SU-DHL-6 (cell line): Measurements from ENCODE around the gene LRIT1.

Experiments
- H2AFZ ChIP-seq: fragments of 200-600 bp; sonication (generic); 2 replicates; pipeline ENCODE4 v1.6.1; 2014; ENCODE audit warnings: low read depth, mild to moderate bottlenecking, moderate library complexity, mixed read lengths, antibody characterized with exemption, low read length; ENCODE audit not compliant: severe bottlenecking
- H3F3A ChIP-seq: fragments of 200-600 bp; shearing (Covaris generic); 2 replicates; pipeline ENCODE4 v1.6.0; 2016; ENCODE audit warnings: antibody characterized with exemption, mild to moderate bottlenecking; ENCODE audit not compliant: insufficient read depth
- H3K27ac ChIP-seq: fragments of 200-600 bp; sonication (generic); 2 replicates; pipeline ENCODE4 v1.5.1; 2016; ENCODE audit warnings: low read depth, mild to moderate bottlenecking, low read length, moderate library complexity, mixed read lengths
- H3K27me3 ChIP-seq: fragments of 200-600 bp; sonication (generic), shearing (Covaris generic); 2 replicates; pipeline ENCODE4 v1.6.0; 2014; ENCODE audit warnings: mild to moderate bottlenecking, low read length
- H3K36me3 ChIP-seq: fragments of 200-600 bp; sonication (generic); 2 replicates; pipeline ENCODE4 v1.6.1; 2014; ENCODE audit warnings: mild to moderate bottlenecking, low read length, mixed read lengths
- H3K4me2 ChIP-seq: fragments of 300-600, 200-600 bp; shearing (Covaris generic), sonication (generic); 2 replicates; pipeline ENCODE4 v1.6.0; 2014; ENCODE audit warnings: low read length, low read depth, mild to moderate bottlenecking; ENCODE audit not compliant: poor library complexity, severe bottlenecking
- H3K4me3 ChIP-seq: fragments of 200-600 bp; sonication (generic); 2 replicates; pipeline ENCODE4 v1.5.1; 2014; ENCODE audit warnings: antibody characterized with exemption, low read length, mild to moderate bottlenecking, mixed read lengths; ENCODE audit not compliant: insufficient read depth, poor library complexity, severe bottlenecking
- H3K79me2 ChIP-seq: fragments of 200-600 bp; sonication (generic); 2 replicates; pipeline ENCODE4 v1.6.1; 2014; ENCODE audit warnings: mild to moderate bottlenecking, low read length, moderate library complexity; ENCODE audit not compliant: insufficient read depth
- H3K9ac ChIP-seq: fragments of 200-600 bp; sonication (generic); 2 replicates; pipeline ENCODE4 v1.7.0; 2014; ENCODE audit warnings: mild to moderate bottlenecking, low read length
- H3K9me2 ChIP-seq: fragments of 200-600 bp; sonication (generic); replicated peaks from 2 replicates; pipeline ENCODE4 v1.6.1; 2014; ENCODE audit warnings: low read length; ENCODE audit not compliant: insufficient read depth
- H3K9me3 ChIP-seq: fragments of 200-600 bp; sonication (generic); 2 replicates; pipeline ENCODE4 v1.6.1; 2014; ENCODE audit warnings: low read length, mixed read lengths; ENCODE audit not compliant: insufficient read depth
- H4K20me1 ChIP-seq: fragments of 200-600 bp; sonication (generic); 2 replicates; pipeline ENCODE4 v1.6.1; 2014; ENCODE audit warnings: low read depth, mild to moderate bottlenecking, antibody characterized with exemption, low read length, moderate library complexity, mixed read lengths
- EZH2phosphoT487 ChIP-seq: fragments of 200-600 bp; sonication (generic), shearing (Covaris generic); conservative IDR thresholded peaks from 2 replicates; pipeline ENCODE4 v1.6.1; 2018; ENCODE audit warnings: mild to moderate bottlenecking, antibody characterized with exemption, low read length, moderate library complexity, mixed read lengths
- TF ChIP-seq, protein P1 (sequence below): fragments of 200-600 bp; sonication (generic); IDR thresholded peaks from one replicate; pipeline ENCODE4 v1.5.1; 2017; ENCODE audit warnings: antibody characterized with exemption, mild to moderate bottlenecking, low read length, moderate library complexity; ENCODE audit not compliant: insufficient read depth, poor library complexity, severe bottlenecking

The LRIT1 gene

DNA sequence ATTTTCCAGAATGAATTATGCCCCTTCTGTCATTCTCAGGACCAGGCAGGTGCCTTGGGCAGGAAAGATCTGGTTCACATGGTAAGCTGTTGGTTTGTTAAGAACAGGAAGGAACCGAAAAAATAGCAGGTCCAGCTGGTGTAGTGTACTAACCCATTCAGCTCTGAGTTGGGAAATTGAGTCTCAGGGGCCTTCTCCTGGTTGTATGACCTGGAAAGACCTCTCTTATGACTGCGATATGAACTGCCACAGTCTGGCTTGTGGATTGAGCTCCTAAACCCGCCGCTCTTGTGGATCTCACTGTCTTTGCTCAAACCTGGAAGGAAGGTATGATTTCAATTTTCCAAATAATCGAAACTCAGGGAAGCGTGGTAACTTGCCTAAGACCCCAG lies 4.5 kb downstream of the LRIT1 start:
- Histone ChIP-seq H3K9me3 (no peaks in the 10 kb centered on the region), H3K9me2 (no peaks in the 10 kb centered on the region), H2AFZ (no peak overlapping the region), H3K79me2 (no peaks in the 10 kb centered on the region), H3F3A (no peaks in the 10 kb centered on the region), H3K9ac (no peak overlapping the region), H3K4me2 (no peak overlapping the region), H3K36me3 (no peaks in the 10 kb centered on the region), H3K4me3 (no peak overlapping the region), H3K27me3 (no peaks in the 10 kb centered on the region), H4K20me1 (no peaks in the 10 kb centered on the region), H3K27ac (no peak overlapping the region)
- TF ChIP-seq EZH2phosphoT487 = no peak
- TF ChIP-seq, protein P1, sequence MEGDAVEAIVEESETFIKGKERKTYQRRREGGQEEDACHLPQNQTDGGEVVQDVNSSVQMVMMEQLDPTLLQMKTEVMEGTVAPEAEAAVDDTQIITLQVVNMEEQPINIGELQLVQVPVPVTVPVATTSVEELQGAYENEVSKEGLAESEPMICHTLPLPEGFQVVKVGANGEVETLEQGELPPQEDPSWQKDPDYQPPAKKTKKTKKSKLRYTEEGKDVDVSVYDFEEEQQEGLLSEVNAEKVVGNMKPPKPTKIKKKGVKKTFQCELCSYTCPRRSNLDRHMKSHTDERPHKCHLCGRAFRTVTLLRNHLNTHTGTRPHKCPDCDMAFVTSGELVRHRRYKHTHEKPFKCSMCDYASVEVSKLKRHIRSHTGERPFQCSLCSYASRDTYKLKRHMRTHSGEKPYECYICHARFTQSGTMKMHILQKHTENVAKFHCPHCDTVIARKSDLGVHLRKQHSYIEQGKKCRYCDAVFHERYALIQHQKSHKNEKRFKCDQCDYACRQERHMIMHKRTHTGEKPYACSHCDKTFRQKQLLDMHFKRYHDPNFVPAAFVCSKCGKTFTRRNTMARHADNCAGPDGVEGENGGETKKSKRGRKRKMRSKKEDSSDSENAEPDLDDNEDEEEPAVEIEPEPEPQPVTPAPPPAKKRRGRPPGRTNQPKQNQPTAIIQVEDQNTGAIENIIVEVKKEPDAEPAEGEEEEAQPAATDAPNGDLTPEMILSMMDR = no peak

DNA sequence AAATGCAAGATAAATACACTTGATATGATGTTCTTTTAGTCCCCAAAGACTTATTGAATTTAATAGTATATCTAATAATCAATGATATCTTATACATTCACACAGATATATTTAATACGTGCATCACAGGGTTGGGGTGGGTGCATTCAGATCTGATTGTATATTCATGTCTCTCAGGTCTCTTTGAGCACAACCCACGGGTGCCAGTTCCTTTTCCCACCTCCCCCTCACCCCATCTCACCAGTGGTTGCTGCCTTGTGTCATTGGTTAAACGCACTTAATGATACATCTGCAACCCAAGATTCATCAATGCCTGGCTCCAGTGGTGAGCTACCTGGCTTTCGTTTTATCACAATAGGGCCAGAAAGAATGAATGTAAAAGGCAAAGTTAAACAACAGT lies 6.2 kb downstream of the LRIT1 start:
- Histone ChIP-seq H3K9ac (no peak overlapping the region), H3K4me3 (no peak overlapping the region), H2AFZ (no peak overlapping the region), H3K4me2 (no peak overlapping the region), H3K27ac (no peak overlapping the region), H3K27me3 (no peaks in the 10 kb centered on the region), H3K79me2 (no peaks in the 10 kb centered on the region), H3K9me2 (no peaks in the 10 kb centered on the region), H3K36me3 (no peaks in the 10 kb centered on the region), H3K9me3 (no peaks in the 10 kb centered on the region), H4K20me1 (no peaks in the 10 kb centered on the region), H3F3A (no peaks in the 10 kb centered on the region)
- TF ChIP-seq EZH2phosphoT487 = no peak
- TF ChIP-seq, protein P1 = no peak

DNA sequence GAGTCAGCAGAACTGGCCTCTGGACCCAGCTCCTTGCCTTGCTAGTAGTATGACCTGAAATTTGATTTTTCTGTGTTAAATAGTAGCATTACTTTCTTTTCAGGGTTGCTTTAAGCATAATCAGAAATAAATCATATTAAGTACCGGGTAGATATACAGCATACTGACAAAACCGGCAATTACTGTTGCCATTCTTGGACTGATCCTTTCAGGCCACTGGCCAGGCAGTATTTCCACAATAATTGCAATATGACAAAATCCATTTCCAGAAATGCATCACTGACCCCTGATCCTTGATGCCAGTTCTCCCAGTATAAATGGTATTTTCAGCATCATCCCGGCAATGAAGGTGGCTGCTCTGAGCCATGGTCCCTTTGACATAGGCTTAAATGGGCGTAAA lies 6.9 kb downstream of the LRIT1 start:
- Histone ChIP-seq H3K9me3 (no peaks in the 10 kb centered on the region), H3K4me2 (no peak overlapping the region), H3K27ac (no peak overlapping the region), H3K9me2 (no peaks in the 10 kb centered on the region), H3K27me3 (no peaks in the 10 kb centered on the region), H3K79me2 (no peaks in the 10 kb centered on the region), H3K9ac (no peak overlapping the region), H3K36me3 (no peaks in the 10 kb centered on the region), H3F3A (no peaks in the 10 kb centered on the region), H3K4me3 (no peak overlapping the region), H2AFZ (no peak overlapping the region), H4K20me1 (no peaks in the 10 kb centered on the region)
- TF ChIP-seq, protein P1 = no peak
- TF ChIP-seq EZH2phosphoT487 = no peak

DNA sequence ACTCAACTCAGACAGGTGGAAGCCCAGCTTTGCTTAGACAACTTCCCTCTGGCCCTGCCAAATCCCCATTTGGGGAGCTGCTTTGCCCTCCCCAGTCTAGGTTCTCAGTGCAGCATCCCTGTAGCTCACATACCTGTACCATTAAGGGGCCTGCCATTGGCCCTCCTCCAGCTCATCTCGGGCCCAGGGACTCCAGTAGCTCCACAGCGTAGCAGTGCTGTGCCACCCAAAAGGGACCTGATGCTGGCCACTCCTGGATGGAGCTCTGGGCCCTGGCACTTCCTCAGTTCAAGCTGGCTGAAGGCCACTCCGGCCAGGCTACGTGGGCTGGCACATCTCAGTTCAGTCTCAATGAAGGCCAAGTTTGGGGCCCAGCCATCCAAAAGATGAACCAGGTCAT lies 7.4 kb downstream of the LRIT1 start:
- H4K20me1 ChIP-seq = no peaks in the 10 kb centered on the region
- no peaks in the 10 kb centered on the region for H3K79me2 ChIP-seq
- H3K4me2 ChIP-seq = no peak overlapping the region
- no peaks in the 10 kb centered on the region for H3F3A ChIP-seq
- no peak overlapping the region for H2AFZ ChIP-seq
- H3K9ac ChIP-seq = no peak overlapping the region
- H3K9me2 ChIP-seq = no peaks in the 10 kb centered on the region
- no peak overlapping the region for H3K4me3 ChIP-seq
- no peaks in the 10 kb centered on the region for H3K36me3 ChIP-seq
- no peak overlapping the region for H3K27ac ChIP-seq
- TF ChIP-seq, protein P1 = no peak
- no peak for TF ChIP-seq EZH2phosphoT487
- no peaks in the 10 kb centered on the region for H3K9me3 ChIP-seq
- no peaks in the 10 kb centered on the region for H3K27me3 ChIP-seq
